GM19324 (cell line): Measurements from ENCODE around the gene IL36G.

Experiments
- ATAC-seq: cut with Tn5 transposase; IDR thresholded peaks from one replicate; pipeline ENCODE4 v1.9.1; 2021; ENCODE audit warnings: mild to moderate bottlenecking, moderate library complexity; ENCODE audit not compliant: unreplicated experiment, low FRiP score

Gene IL36G

GRCh38 chr2:113014067-113014466 is 36.3 kb downstream of the IL36G start:
- no peak for ATAC-seq

- ATAC-seq = no peak
Observed at GRCh38 chr2:113015042-113015441, 37.2 kb downstream of the IL36G start.

DNA sequence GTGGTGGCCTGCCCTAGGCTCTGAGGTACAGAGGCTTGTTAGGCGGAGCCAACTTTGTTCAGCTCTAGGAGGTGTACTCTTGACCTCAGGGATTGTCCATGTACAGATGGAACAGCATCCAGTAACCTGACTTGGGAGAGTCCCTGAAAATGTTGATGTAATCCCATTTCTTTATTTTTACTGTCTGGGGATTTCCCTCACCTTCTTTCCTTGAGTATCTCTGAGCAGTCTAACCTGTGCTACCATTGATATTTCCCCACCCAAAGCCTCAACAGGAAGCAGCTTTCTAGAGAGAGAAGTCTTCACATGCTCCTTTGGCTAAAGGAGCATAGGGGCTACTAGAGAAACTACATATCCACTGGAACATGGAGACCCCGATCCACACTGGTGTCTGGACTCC is 37.8 kb downstream of the IL36G start:
- ATAC-seq = no peak

DNA sequence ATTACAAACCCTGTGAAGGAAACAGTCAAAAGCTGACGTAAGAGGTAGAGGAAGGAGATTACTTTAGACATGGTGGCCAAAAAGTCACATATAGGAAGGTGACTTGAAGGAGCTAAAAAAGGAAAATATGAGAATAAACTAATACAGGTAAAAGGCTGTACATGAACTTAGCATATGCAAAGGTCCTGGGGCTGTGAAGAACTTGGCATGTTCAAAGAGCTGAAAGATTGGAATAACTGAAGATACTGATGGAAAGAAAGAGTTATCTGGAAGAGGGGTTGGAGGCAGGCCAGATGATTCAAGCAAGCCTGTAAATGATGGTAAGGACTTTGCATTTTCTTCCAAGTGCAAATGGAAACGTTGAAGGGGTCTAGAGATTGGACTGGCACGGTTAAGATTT is 40.7 kb downstream of the IL36G start:
- no peak for ATAC-seq

DNA sequence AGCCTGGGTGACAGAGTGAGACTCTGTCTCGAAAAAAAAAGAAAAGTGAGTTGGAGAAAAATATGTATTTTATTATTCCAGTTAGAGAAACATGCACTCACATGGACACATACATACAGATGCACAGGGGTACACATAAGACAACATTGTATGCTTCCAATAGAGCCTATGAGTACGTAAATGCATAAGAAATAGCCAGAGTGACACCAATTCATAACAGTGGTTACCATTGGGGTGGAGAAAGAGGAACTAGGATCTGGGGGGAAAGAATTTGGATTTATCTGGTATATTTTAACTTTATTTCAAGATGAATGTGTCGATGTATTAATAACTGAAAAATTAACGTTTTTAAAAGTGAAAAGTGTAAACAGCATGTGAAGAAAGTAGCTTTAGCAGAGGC is 43.5 kb downstream of the IL36G start:
- no peak for ATAC-seq

GRCh38 chr2:113024764-113025163 is 47.0 kb downstream of the IL36G start:
- ATAC-seq = no peak

- ATAC-seq = no peak
Observed at GRCh38 chr2:113025737-113026136, 47.9 kb downstream of the IL36G start.

- ATAC-seq = no peak
Observed at GRCh38 chr2:113027691-113028090, 49.9 kb downstream of the IL36G start.

- no peak for ATAC-seq
Observed at GRCh38 chr2:113028112-113028511, 50.3 kb downstream of the IL36G start.

DNA sequence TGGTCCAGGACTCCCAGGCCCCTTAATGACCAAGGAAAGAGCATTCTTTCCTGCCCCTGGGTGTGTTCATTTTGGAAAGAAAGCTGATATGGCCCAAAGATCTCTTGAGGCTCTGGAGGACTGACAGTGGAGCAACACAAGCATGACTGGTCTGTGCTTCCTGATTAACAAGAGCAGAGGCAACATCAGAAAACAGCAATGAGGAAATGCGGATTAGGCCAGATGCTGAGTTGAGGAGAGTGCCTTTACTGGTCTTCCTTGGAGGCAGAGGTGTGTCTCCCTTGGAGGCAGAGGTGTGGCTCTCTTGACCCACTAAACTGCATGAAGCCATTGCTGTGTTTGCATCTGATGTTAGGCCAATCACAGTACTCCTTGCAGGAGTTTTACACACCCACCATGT is 54.9 kb downstream of the IL36G start:
- ATAC-seq = no peak

- no peak for ATAC-seq
Observed at GRCh38 chr2:113034016-113034415, 56.2 kb downstream of the IL36G start.
